HG03025 (cell line): ENCODE measurements around the gene ADCYAP1R1.
"Not testable (repeated sequence)": the region's sequence is repeated elsewhere in the genome, so short reads cannot be mapped to it uniquely, and the experiment has no call there.

Experiments used
- ATAC-seq: cut with Tn5 transposase; IDR thresholded peaks from one replicate; pipeline ENCODE4 v1.9.1; 2021; ENCODE audit warnings: mild to moderate bottlenecking, moderate library complexity; ENCODE audit not compliant: unreplicated experiment, low FRiP score

The ADCYAP1R1 gene

GRCh38 chr7:31123321-31123720 lies 71.2 kb downstream of the ADCYAP1R1 start:
- no peak for ATAC-seq

- no peak for ATAC-seq
Observed at GRCh38 chr7:31123726-31124125, 71.6 kb downstream of the ADCYAP1R1 start.

- no peak for ATAC-seq
Observed at GRCh38 chr7:31125171-31125570, 73.1 kb downstream of the ADCYAP1R1 start.

- no peak for ATAC-seq
Observed at GRCh38 chr7:31126976-31127375, 74.9 kb downstream of the ADCYAP1R1 start.

GRCh38 chr7:31129067-31129466 lies 77.0 kb downstream of the ADCYAP1R1 start:
- ATAC-seq = no peak

- ATAC-seq = no peak
Observed at GRCh38 chr7:31133497-31133896, 81.4 kb downstream of the ADCYAP1R1 start.

GRCh38 chr7:31134246-31135188 lies 82.4 kb downstream of the ADCYAP1R1 start:
- no peak for ATAC-seq

GRCh38 chr7:31137234-31137633 lies 85.1 kb downstream of the ADCYAP1R1 start:
- ATAC-seq = no peak

GRCh38 chr7:31145339-31145738 lies 93.2 kb downstream of the ADCYAP1R1 start:
- ATAC-seq = no peak

GRCh38 chr7:31146030-31146429 lies 93.9 kb downstream of the ADCYAP1R1 start:
- ATAC-seq = no peak

- no peak for ATAC-seq
Observed at GRCh38 chr7:31146538-31146937, 94.4 kb downstream of the ADCYAP1R1 start.

GRCh38 chr7:31151849-31152248 lies 99.7 kb downstream of the ADCYAP1R1 start:
- no peak for ATAC-seq

- not testable (repeated sequence) for ATAC-seq
Observed at GRCh38 chr7:31153318-31153717, 101.2 kb downstream of the ADCYAP1R1 start.

- ATAC-seq = no peak
Observed at GRCh38 chr7:31160941-31161340, 108.8 kb downstream of the ADCYAP1R1 start.
